HT-29 (cell line): ENCODE measurements around the gene SLC24A4. TPM values are rescaled to one million over a fixed set of nuclear protein-coding genes. Genes with fewer than 3 reads are reported as not detected.
A peak's percentile ranks its signal among the peaks of the same experiment; 100 is the strongest.

Source experiments
- DNase-seq: peaks from one replicate; pipeline ENCODE4 v3.0.0-alpha.2; 2015; ENCODE audit warnings: low spot score
- total RNA-seq: library from RNA; depleted of rRNA; stranded (reverse); fragments of >200 nt; shearing (Covaris generic); gene quantifications from 2 replicates; pipeline ENCODE4 v1.2.3, GENCODE V29; 2014

SLC24A4 gene
- total RNA-seq, 1 experiment from 2014 or later: not detected

GRCh38 chr14:92368001-92368400 is 45.0 kb downstream of the SLC24A4 start:
- DNase-seq: no peak

DNA sequence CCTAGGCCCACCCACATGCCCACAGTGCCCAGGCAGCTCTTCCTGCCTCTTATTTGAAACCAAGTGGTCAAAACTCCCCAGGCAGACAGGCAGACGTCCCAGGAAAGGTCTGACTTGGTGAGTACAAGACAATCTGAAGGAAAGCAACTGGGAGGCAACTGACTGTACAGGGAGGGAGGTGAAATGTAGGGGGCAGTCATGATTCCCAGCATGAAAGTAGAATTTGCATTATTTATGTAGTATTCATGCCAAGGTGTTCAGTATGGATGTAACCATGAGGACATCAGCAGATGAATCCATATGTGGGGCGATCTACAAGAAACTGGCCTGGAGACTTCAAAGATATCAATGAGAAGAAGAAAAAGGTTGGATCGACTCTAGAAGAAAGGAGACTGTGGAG is 46.1 kb downstream of the SLC24A4 start:
- no peak for DNase-seq

DNA sequence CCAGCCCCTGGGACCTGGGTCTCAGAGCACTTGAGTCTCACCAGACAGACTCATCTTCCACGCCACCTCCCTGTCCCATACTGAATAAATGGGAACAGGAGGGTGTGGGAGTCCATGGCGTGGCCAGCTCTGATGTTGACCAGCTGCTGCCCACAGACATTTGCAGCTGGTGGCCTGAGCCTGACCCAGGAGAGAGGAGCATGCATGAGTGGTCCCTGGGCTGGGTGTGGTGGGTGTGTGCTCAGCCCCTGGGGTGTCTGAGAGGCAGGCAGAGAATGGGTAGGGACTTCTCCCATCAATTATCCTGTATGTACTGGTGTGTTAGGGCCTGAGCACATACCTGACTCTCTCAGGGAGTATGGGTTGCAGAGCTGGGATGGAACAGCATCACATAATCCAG is 49.3 kb downstream of the SLC24A4 start:
- no peak for DNase-seq

- no peak for DNase-seq
These were observed 50.4 kb downstream of the SLC24A4 start for GRCh38 chr14:92373336-92373735.

DNA sequence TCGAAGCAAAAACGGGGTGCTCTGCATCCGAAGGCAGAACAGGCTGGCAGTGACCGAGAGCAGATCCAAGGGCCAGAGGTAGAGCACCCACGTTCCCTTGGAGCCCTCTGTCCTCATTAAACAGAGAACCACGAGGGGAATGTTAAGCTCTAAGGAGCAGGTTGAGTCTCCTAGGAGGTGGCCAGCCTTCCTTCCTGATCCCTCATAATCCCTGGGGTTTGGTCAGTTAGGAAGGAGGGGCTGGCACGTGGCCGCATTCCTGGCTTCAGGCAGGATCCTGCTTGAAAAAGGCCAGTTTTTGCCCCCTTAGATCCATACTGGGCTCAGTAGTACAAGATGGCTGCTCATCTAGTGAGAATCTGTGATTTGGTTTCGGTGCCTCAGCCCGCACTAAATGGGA is 57.2 kb downstream of the SLC24A4 start:
- DNase-seq: no peak

- no peak for DNase-seq
These were observed 57.6 kb downstream of the SLC24A4 start for GRCh38 chr14:92380582-92380981.

DNA sequence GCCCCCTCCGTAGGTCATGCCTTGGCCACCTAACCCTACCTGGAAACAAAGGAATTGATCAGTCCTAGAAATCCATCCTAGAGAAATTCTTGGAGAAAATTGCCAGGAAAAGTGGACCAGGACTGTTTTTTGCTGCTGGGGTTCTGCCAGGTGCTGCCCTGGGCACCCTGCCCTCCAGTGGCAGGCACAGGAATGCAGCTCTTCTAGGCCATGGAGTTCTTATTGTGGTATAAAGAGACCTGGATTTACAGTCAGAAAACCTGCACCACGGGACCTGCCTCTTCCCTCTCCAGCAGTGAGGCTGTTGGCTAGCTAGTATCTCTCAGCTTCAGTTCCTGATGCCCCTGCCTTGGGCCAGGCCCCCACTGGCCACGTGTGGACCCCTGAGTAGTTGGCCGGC is 59.7 kb downstream of the SLC24A4 start:
- DNase-seq: peak; percentile 29

DNA sequence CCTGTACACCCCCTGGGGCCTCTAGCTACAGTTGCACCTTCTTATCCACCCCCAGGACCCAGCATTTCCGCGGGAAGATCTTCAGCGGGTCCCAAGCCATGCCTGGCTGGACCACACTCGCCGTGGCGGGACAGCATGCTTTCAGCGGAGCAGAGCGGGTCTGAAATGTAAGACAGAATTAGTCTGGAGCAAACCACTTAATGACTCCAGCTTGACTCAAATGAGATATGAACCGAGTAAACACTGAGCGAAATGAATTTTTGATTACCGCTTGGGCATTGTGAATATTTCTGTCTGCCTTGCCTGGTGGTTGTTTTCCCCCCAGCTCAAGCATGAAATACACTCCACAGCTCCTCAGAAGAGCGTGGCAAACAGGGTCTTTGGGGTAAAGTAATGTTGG is 60.8 kb downstream of the SLC24A4 start:
- DNase-seq: no peak

DNA sequence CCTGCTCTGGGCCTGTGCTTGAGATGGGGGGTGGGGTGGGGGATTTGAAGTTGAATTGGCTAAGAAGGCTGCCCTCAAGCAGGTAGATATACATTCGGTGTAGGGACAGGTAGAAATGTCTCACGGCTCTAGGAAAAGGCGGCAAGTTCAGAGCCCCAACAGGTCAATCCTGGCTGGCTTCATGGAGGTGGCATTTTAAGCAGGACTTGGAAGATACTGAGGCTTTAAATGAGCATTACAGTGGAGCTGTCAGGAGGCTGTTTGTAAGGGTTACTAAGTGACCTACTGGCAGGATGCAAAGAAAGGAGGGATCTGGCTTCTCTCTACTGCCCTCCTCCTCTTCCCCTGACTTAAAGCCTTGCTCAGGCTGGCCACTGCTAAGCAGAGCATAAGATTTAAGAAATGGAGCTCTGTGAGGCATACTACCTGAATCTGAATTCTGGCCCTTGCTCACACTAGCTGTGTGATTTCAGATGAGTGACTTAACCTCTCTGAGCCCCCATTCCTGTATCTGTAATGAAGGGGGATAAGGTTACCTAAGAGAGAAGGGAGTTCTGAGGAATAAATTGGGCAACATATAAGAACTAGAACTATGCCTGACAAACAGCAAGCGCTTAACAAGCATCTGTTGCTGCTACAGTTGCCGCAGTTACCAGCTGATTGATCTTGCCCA is 61.6 kb downstream of the SLC24A4 start:
- DNase-seq: no peak

- DNase-seq: no peak
These were observed 62.6 kb downstream of the SLC24A4 start for GRCh38 chr14:92385561-92385960.

- no peak for DNase-seq
These were observed 63.2 kb downstream of the SLC24A4 start for GRCh38 chr14:92386165-92386564.

DNA sequence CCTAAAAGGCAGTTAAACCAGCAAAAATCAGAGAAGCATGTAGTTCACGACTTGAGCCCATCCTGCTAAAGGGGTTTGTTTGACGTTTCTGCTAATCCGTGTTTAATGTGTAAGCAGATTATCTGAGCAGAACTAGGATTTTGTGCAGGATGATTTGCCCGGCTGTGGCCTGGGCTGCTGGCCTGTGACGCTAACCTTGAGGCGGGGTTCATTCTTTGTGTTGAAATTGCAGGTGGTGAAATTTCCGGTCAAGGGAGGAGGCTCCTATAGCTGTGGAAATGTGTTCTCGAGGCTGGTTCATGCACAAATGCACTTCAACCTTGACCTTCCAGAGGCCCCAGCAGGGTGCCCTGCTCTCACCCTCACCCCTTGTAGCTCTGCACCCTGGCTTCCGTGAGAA is 63.7 kb downstream of the SLC24A4 start:
- no peak for DNase-seq

DNA sequence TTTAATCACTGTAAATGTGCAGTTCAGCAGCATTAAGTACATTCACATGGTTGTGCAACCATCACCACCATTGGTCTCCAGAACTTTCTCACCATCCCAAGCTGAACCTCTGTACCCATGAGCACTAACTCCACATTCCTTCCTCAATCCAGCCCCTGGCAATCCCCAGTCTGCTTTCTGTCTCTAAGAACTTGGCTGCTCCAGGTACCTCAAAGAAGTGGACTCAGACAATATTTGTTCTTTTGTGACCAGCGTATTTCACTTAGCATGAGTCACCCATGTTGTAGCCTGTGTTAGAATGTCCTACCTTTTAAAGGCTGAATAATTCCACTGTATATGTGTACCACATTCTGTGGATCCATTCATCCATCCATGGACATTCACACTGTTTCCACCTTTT is 64.6 kb downstream of the SLC24A4 start:
- no peak for DNase-seq

- no peak for DNase-seq
These were observed 66.7 kb downstream of the SLC24A4 start for GRCh38 chr14:92389598-92390158.

GRCh38 chr14:92391726-92392125 is 68.8 kb downstream of the SLC24A4 start:
- DNase-seq: no peak

DNA sequence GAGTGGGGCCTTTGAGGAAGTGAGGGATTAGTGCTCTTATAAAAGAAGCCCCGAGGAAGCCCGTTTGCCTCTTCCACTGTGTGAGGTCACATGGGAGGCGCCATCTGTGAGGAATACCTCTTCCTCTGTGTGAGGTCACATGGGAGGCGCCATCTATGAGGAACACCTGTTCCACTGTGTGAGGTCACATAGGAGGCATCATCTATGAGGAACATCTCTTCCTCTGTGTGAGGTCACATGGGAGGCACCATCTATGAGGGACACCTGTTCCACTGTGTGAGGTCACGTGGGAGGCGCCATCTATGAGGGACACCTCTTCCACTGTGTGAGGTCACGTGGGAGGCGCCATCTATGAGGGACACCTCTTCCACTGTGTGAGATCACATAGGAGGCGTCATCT is 69.7 kb downstream of the SLC24A4 start:
- DNase-seq: no peak

DNA sequence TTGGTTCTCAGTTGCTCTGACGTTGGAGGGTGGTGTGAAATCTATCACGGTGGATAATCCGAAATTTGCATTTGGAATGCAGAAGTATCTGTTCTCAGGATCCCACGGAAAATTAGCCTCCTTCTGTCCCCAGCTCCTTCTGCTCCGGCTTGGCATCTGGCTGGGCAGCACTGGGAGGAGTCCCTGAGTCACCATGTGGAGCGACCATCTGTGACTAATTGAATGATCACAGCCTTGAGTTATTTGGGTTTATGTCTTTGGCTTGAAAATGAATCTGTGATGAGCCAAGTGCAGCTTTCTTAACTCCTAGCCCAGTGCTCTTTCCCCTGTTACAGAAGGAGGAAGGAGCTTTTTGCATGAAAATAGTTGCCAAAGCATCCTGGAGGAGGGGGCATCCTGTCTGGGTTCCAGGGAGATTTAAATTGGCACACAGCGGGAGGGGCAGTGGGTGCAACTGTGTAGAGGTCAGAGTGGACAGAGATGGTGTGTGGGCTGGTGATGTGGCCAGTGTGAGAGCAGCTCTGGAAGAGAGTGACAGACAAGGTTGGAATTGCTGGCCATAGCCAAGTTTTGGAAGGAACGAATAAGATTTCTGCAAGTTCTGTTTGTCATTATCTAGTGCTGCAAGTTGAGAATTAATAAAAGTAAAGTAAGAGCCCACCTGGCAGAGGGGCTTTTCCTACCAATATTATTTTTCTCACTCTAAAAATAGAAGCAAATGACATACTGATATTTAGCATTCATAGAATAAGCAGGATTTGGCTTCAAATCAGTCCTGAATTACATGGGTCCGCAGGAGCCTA is 74.4 kb downstream of the SLC24A4 start:
- DNase-seq: no peak

GRCh38 chr14:92397953-92398564 is 75.1 kb downstream of the SLC24A4 start:
- DNase-seq: no peak

DNA sequence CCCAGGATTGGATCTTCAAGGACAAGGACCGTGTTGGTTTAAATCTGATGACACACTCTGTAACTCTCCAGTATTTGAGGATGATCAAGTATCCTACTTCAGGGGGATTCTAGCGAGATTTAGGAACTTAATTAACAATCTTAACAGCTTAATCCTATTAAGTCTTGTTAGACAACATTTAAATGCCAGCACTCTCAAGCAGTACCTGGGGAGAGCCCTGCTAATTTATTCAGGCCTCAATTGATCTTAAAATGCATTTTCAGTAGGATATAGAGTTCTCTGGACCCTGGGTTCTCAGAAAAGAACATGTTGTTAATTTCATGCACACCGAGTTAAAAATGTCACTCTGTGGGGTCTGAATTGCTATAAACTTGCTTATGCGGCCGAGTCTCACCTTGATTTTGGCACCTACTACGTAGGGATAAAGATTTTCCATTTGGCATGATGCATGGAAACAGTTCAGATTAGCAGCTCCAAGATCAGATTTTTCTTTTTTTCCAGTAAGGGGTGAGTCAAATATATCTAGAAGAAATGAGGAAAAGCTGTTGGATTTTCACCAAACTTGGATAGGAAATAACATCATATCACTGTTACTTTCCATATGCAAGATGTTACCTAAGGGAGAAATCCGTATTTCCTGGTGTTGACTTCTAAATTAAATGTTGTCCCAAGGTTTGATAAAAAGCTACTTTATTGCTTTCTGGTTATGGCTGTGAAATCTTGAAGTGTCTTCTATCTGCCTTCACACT is 76.1 kb downstream of the SLC24A4 start:
- DNase-seq: no peak

- no peak for DNase-seq
These were observed 77.8 kb downstream of the SLC24A4 start for GRCh38 chr14:92400579-92401444.

GRCh38 chr14:92401561-92401960 is 78.6 kb downstream of the SLC24A4 start:
- DNase-seq: no peak
